ENCODE measurements around the gene SMTNL1.
A peak's percentile ranks its signal among the peaks of the same experiment; 100 is the strongest.
"Not testable (repeated sequence)": the region's sequence is repeated elsewhere in the genome, so short reads cannot be mapped to it uniquely, and the experiment has no call there.

The SMTNL1 gene

GRCh38 chr11:57515332-57516060, 21.9 kb upstream of the SMTNL1 start, which contains the start of gene SLC43A1:
Gene SLC43A1, minus strand, starts transcription at chr11:57515702. Its CDS starts 1,591 bp downstream, at chr11:57514111.
- H3K9me3 Mint-ChIP-seq, result no peaks in the 10 kb centered on the region
- H3K36me3 Mint-ChIP-seq (ENCODE audit: low read depth), result peaks cover 14% of the 10 kb centered on the region
- intact Hi-C loops (cut with micrococcal nuclease), result no loop called here
- peak within 1 kb of the TSS; percentile 99 for H3K4me3 Mint-ChIP-seq
- H3K27me3 Mint-ChIP-seq, result peaks cover 19% of the 10 kb centered on the region
- peak within 1 kb of the TSS; percentile 77 for H3K27ac Mint-ChIP-seq
- peaks cover 35% of the 10 kb centered on the region for H3K4me1 Mint-ChIP-seq (ENCODE audit: low read depth)

- H3K27me3 Mint-ChIP-seq, result peaks cover 19% of the 10 kb centered on the region
- H3K36me3 Mint-ChIP-seq (ENCODE audit: low read depth), result peaks cover 14% of the 10 kb centered on the region
- intact Hi-C loops (cut with micrococcal nuclease), result no loop called here
- H3K4me3 Mint-ChIP-seq, result peak overlapping the region; percentile 99
- H3K27ac Mint-ChIP-seq, result peak overlapping the region; percentile 77
- H3K9me3 Mint-ChIP-seq, result no peaks in the 10 kb centered on the region
- peaks cover 35% of the 10 kb centered on the region for H3K4me1 Mint-ChIP-seq (ENCODE audit: low read depth)
Observed at GRCh38 chr11:57516061-57516443, 21.3 kb upstream of the SMTNL1 start.

GRCh38 chr11:57521116-57521515, 16.3 kb upstream of the SMTNL1 start:
- Mint-ChIP-seq H3K27ac (no peak overlapping the region), H3K36me3 (ENCODE audit: low read depth) (peaks cover 6% of the 10 kb centered on the region)
- intact Hi-C loops (cut with micrococcal nuclease), result no loop called here

GRCh38 chr11:57523419-57523818, 14.0 kb upstream of the SMTNL1 start:
- no peak overlapping the region for H3K27ac Mint-ChIP-seq
- peaks cover 23% of the 10 kb centered on the region for H3K36me3 Mint-ChIP-seq (ENCODE audit: low read depth)
- intact Hi-C loops (cut with micrococcal nuclease), result loop anchor here (1.0 kb wide), 1 partner anchor 27 kb away; no protein-coding TSS in a partner anchor
- H3K9me3 Mint-ChIP-seq, result no peaks in the 10 kb centered on the region
- H3K4me3 Mint-ChIP-seq, result no peak overlapping the region
- no peaks in the 10 kb centered on the region for H3K27me3 Mint-ChIP-seq
- H3K4me1 Mint-ChIP-seq (ENCODE audit: low read depth), result peaks cover 6% of the 10 kb centered on the region

More at GRCh38 chr11:57521116-57521515, 16.3 kb upstream of the SMTNL1 start:
- Mint-ChIP-seq H3K4me1 (ENCODE audit: low read depth) (peaks cover 14% of the 10 kb centered on the region), H3K27me3 (peaks cover 3% of the 10 kb centered on the region), H3K4me3 (no peak overlapping the region), H3K9me3 (no peaks in the 10 kb centered on the region)

GRCh38 chr11:57527056-57527631, 10.3 kb upstream of the SMTNL1 start:
- Mint-ChIP-seq H3K36me3 (ENCODE audit: low read depth) (peaks cover 38% of the 10 kb centered on the region), H3K4me1 (ENCODE audit: low read depth) (peaks cover 25% of the 10 kb centered on the region), H3K27me3 (no peaks in the 10 kb centered on the region), H3K27ac (no peak overlapping the region), H3K9me3 (no peaks in the 10 kb centered on the region), H3K4me3 (no peak overlapping the region)
- intact Hi-C loops (cut with micrococcal nuclease), result loop anchor here (1.0 to 5.0 kb wide), 3 partner anchors 34 to 180 kb away; no protein-coding TSS in a partner anchor

GRCh38 chr11:57529012-57529411, 8.4 kb upstream of the SMTNL1 start:
- intact Hi-C loops (cut with micrococcal nuclease), result loop anchor here (5.0 kb wide), 1 partner anchor 182 kb away; no protein-coding TSS in a partner anchor
- H3K27ac Mint-ChIP-seq, result no peak overlapping the region
- H3K27me3 Mint-ChIP-seq, result no peaks in the 10 kb centered on the region
- H3K36me3 Mint-ChIP-seq (ENCODE audit: low read depth), result peaks cover 38% of the 10 kb centered on the region
- peaks cover 25% of the 10 kb centered on the region for H3K4me1 Mint-ChIP-seq (ENCODE audit: low read depth)
- H3K9me3 Mint-ChIP-seq, result no peaks in the 10 kb centered on the region
- no peak overlapping the region for H3K4me3 Mint-ChIP-seq

- intact Hi-C loops (cut with micrococcal nuclease), result loop anchor here (2.0 to 5.0 kb wide), 2 partner anchors 37 to 193 kb away; partner anchors contain the start of genes P2RX3, SSRP1 and UBE2L6
- peaks cover 32% of the 10 kb centered on the region for H3K36me3 Mint-ChIP-seq (ENCODE audit: low read depth)
- peak overlapping the region; percentile 89 for H3K27ac Mint-ChIP-seq
- H3K4me1 Mint-ChIP-seq (ENCODE audit: low read depth), result peaks cover 25% of the 10 kb centered on the region
- peak overlapping the region; percentile 91 for H3K4me3 Mint-ChIP-seq
- no peaks in the 10 kb centered on the region for H3K27me3 Mint-ChIP-seq
- H3K9me3 Mint-ChIP-seq, result no peaks in the 10 kb centered on the region
Observed at GRCh38 chr11:57530215-57530595, 7.2 kb upstream of the SMTNL1 start.

GRCh38 chr11:57530596-57531507, 6.5 kb upstream of the SMTNL1 start, which contains the start of gene TIMM10:
Gene TIMM10, minus strand, starts transcription at chr11:57530754. Its CDS starts 565 bp downstream, at chr11:57530189.
- Mint-ChIP-seq H3K27me3 (no peaks in the 10 kb centered on the region), H3K27ac (peak within 1 kb of the TSS; percentile 89), H3K4me3 (peak within 1 kb of the TSS; percentile 91), H3K4me1 (ENCODE audit: low read depth) (peaks cover 25% of the 10 kb centered on the region), H3K9me3 (no peaks in the 10 kb centered on the region), H3K36me3 (ENCODE audit: low read depth) (peaks cover 32% of the 10 kb centered on the region)
- intact Hi-C loops (cut with micrococcal nuclease), result loop anchor here (2.0 to 5.0 kb wide), 2 partner anchors 36 to 194 kb away; partner anchors contain the start of genes P2RX3, SSRP1 and UBE2L6

GRCh38 chr11:57534449-57534848, 2.9 kb upstream of the SMTNL1 start:
- Mint-ChIP-seq H3K4me1 (ENCODE audit: low read depth) (peaks cover 20% of the 10 kb centered on the region), H3K36me3 (ENCODE audit: low read depth) (peaks cover 15% of the 10 kb centered on the region)
- not testable (repeated sequence) for H3K27ac Mint-ChIP-seq, H3K9me3 Mint-ChIP-seq, H3K27me3 Mint-ChIP-seq, H3K4me3 Mint-ChIP-seq
- intact Hi-C loops (cut with micrococcal nuclease), result loop anchor here (5.0 kb wide), 1 partner anchor 197 kb away; the partner anchor contains the start of genes P2RX3 and SSRP1

- Mint-ChIP-seq H3K4me3 (no peak overlapping the region), H3K27me3 (no peaks in the 10 kb centered on the region), H3K4me1 (ENCODE audit: low read depth) (no peaks in the 10 kb centered on the region), H3K36me3 (ENCODE audit: low read depth) (peaks cover 6% of the 10 kb centered on the region), H3K9me3 (no peaks in the 10 kb centered on the region), H3K27ac (no peak overlapping the region)
- intact Hi-C loops (cut with micrococcal nuclease), result no loop called here
Observed at GRCh38 chr11:57539342-57539741, 1.9 kb downstream of the SMTNL1 start.

GRCh38 chr11:57541169-57541568, 3.8 kb downstream of the SMTNL1 start:
- no peaks in the 10 kb centered on the region for H3K4me1 Mint-ChIP-seq (ENCODE audit: low read depth)
- no peak overlapping the region for H3K27ac Mint-ChIP-seq
- intact Hi-C loops (cut with micrococcal nuclease), result no loop called here
- H3K27me3 Mint-ChIP-seq, result no peaks in the 10 kb centered on the region
- no peak overlapping the region for H3K4me3 Mint-ChIP-seq
- H3K9me3 Mint-ChIP-seq, result no peaks in the 10 kb centered on the region
- H3K36me3 Mint-ChIP-seq (ENCODE audit: low read depth), result peaks cover 6% of the 10 kb centered on the region

GRCh38 chr11:57542582-57542981, 5.2 kb downstream of the SMTNL1 start:
- H3K4me1 Mint-ChIP-seq (ENCODE audit: low read depth), result peaks cover 7% of the 10 kb centered on the region
- intact Hi-C loops (cut with micrococcal nuclease), result no loop called here
- no peaks in the 10 kb centered on the region for H3K27me3 Mint-ChIP-seq
- H3K9me3 Mint-ChIP-seq, result no peaks in the 10 kb centered on the region
- peaks cover 13% of the 10 kb centered on the region for H3K36me3 Mint-ChIP-seq (ENCODE audit: low read depth)
- no peak overlapping the region for H3K4me3 Mint-ChIP-seq
- H3K27ac Mint-ChIP-seq, result no peak overlapping the region

- Mint-ChIP-seq H3K4me1 (ENCODE audit: low read depth) (peaks cover 11% of the 10 kb centered on the region), H3K36me3 (ENCODE audit: low read depth) (peaks cover 17% of the 10 kb centered on the region), H3K27ac (no peak overlapping the region), H3K4me3 (no peak overlapping the region), H3K27me3 (no peaks in the 10 kb centered on the region), H3K9me3 (no peaks in the 10 kb centered on the region)
- intact Hi-C loops (cut with micrococcal nuclease), result no loop called here
Observed at GRCh38 chr11:57543593-57543992, 6.2 kb downstream of the SMTNL1 start.
